ENCODE measurements around the gene TOB2. TPM values are rescaled to one million over a fixed set of nuclear protein-coding genes. Genes with fewer than 3 reads are reported as not detected.

The TOB2 gene
- polyA plus RNA-seq, 1 of the 3 experiments (the other 2 are of a cell fraction): 8.3 TPM

DNA sequence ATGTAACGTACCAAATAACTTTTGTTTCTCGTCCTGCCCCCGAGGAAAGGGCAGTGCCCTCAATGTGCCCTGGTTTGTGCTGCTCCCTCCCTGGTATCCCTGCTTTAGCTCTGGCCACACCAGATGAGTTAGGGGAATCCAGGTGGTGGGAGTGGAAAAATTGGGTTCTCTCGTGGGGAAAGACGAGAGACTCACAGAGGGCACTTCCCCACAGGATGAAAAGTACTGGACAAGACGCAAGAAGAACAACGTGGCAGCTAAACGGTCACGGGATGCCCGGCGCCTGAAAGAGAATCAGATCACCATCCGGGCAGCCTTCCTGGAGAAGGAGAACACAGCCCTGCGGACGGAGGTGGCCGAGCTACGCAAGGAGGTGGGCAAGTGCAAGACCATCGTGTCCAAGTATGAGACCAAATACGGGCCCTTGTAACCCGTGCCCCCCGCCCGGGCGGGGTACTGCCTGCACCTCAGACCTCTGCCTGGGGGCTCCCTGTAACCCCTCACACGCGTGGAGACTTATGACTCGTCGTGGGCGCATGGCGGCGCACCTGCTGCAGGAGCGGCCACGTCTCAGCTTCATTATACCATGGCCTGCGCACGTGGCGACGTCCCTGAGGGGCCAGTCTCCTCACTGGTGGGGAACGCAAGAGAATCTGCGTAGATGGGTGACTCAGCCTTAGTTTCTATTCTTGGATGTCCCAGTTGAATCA is 50.9 kb downstream of the TOB2 start:
- H3K27ac ChIP-seq (ENCODE audit: low read depth in 2 of 2, low read length in 1 of 2): no peak overlapping the region
- H2AFZ ChIP-seq (ENCODE audit: low read depth): no peak overlapping the region
- 97% methylated on average over 10 of the region's 37 CpGs for WGBS (ENCODE audit: low lambda C conversion rate)
- H3K4me3 ChIP-seq (ENCODE audit: low read depth in 2 of 2, low read length in 1 of 2): no peak overlapping the region
- TF ChIP-seq NFIC (IDR thresholded peaks at IDR 0.05; ENCODE audit: borderline replicate concordance) (no peak), SIN3A (IDR thresholded peaks at IDR 0.05; ENCODE audit: borderline replicate concordance, low read depth, low read length) (no peak), SMC3 (IDR thresholded peaks at IDR 0.05; ENCODE audit: low read depth, low read length) (no peak), EZH2phosphoT487 (IDR thresholded peaks at IDR 0.05; ENCODE audit: borderline replicate concordance, low read depth) (no peak), JUND (IDR thresholded peaks at IDR 0.05) (no peak), ELF1 (IDR thresholded peaks at IDR 0.05) (no peak), YY1 (IDR thresholded peaks at IDR 0.05; ENCODE audit: low read depth) (no peak)
- TF ChIP-seq, protein P1, sequence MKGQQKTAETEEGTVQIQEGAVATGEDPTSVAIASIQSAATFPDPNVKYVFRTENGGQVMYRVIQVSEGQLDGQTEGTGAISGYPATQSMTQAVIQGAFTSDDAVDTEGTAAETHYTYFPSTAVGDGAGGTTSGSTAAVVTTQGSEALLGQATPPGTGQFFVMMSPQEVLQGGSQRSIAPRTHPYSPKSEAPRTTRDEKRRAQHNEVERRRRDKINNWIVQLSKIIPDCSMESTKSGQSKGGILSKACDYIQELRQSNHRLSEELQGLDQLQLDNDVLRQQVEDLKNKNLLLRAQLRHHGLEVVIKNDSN (IDR thresholded peaks at IDR 0.05; ENCODE audit: borderline replicate concordance, low read depth): no peak
- TF ChIP-seq, protein P2, sequence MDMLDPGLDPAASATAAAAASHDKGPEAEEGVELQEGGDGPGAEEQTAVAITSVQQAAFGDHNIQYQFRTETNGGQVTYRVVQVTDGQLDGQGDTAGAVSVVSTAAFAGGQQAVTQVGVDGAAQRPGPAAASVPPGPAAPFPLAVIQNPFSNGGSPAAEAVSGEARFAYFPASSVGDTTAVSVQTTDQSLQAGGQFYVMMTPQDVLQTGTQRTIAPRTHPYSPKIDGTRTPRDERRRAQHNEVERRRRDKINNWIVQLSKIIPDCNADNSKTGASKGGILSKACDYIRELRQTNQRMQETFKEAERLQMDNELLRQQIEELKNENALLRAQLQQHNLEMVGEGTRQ (IDR thresholded peaks at IDR 0.05; ENCODE audit: borderline replicate concordance, low read depth, low read length): no peak
- TF ChIP-seq, protein P3, sequence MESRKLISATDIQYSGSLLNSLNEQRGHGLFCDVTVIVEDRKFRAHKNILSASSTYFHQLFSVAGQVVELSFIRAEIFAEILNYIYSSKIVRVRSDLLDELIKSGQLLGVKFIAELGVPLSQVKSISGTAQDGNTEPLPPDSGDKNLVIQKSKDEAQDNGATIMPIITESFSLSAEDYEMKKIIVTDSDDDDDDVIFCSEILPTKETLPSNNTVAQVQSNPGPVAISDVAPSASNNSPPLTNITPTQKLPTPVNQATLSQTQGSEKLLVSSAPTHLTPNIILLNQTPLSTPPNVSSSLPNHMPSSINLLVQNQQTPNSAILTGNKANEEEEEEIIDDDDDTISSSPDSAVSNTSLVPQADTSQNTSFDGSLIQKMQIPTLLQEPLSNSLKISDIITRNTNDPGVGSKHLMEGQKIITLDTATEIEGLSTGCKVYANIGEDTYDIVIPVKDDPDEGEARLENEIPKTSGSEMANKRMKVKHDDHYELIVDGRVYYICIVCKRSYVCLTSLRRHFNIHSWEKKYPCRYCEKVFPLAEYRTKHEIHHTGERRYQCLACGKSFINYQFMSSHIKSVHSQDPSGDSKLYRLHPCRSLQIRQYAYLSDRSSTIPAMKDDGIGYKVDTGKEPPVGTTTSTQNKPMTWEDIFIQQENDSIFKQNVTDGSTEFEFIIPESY (IDR thresholded peaks at IDR 0.05; ENCODE audit: borderline replicate concordance, low read depth): no peak
- TF ChIP-seq, protein P4, sequence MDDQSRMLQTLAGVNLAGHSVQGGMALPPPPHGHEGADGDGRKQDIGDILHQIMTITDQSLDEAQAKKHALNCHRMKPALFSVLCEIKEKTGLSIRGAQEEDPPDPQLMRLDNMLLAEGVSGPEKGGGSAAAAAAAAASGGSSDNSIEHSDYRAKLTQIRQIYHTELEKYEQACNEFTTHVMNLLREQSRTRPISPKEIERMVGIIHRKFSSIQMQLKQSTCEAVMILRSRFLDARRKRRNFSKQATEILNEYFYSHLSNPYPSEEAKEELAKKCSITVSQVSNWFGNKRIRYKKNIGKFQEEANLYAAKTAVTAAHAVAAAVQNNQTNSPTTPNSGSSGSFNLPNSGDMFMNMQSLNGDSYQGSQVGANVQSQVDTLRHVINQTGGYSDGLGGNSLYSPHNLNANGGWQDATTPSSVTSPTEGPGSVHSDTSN (IDR thresholded peaks at IDR 0.05): no peak
- H3K36me3 ChIP-seq (replicated peaks in 1 of 2; ENCODE audit: control insufficient read depth in 1 of 2, insufficient read depth in 2 of 2, low read length in 1 of 2): peaks cover 0 to 19% of the 10 kb centered on the region in 2 experiments
- H4K20me1 ChIP-seq (ENCODE audit: insufficient read depth): no peaks in the 10 kb centered on the region
- H3K4me1 ChIP-seq (ENCODE audit: control insufficient read depth in 1 of 2, insufficient read depth in 2 of 2, low read depth in 1 of 2, low read length in 1 of 2): peaks cover 0 to 8% of the 10 kb centered on the region in 2 experiments; a peak in 1 of 4 replicates
- no peak overlapping the region for H3K4me2 ChIP-seq
- ChIA-PET POLR2A (no interaction called here), CTCF (interaction anchor here (1.3 to 1.6 kb wide), 2 partner anchors 8 to 123 kb away, joined by 3 to 4 read pairs; no protein-coding TSS in a partner anchor)
- H3F3A ChIP-seq (replicated peaks; ENCODE audit: insufficient read depth): no peaks in the 10 kb centered on the region
- H3K79me2 ChIP-seq (ENCODE audit: insufficient read depth): no peaks in the 10 kb centered on the region
- no peak overlapping the region for H3K9ac ChIP-seq
- no peak for DNase-seq
- no peaks in the 10 kb centered on the region for H3K9me2 ChIP-seq
- H3K27me3 ChIP-seq (ENCODE audit: insufficient read depth): no peaks in the 10 kb centered on the region
- no peaks in the 10 kb centered on the region for H3K9me3 ChIP-seq

DNA sequence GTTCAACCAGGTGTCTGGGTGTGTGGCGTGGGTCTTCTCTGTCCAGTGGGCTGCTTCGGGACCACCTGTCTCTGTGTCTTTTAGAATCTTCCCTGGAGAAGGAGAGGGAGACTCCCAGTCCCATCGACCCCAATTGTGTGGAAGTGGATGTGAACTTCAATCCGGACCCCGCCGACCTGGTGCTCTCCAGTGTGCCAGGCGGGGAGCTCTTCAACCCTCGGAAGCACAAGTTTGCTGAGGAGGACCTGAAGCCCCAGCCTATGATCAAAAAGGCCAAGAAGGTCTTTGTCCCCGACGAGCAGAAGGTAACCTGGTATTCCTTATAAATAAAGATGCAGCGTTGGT is 52.6 kb downstream of the TOB2 start:
- no peak overlapping the region for H3K4me3 ChIP-seq (ENCODE audit: low read depth in 2 of 2, low read length in 1 of 2)
- no peaks in the 10 kb centered on the region for H3K79me2 ChIP-seq (ENCODE audit: insufficient read depth)
- no peaks in the 10 kb centered on the region for H4K20me1 ChIP-seq (ENCODE audit: insufficient read depth)
- H3K4me2 ChIP-seq: no peak overlapping the region
- POLR2A ChIA-PET: no interaction called here
- H2AFZ ChIP-seq (ENCODE audit: low read depth): no peak overlapping the region
- H3K27ac ChIP-seq (ENCODE audit: low read depth in 2 of 2, low read length in 1 of 2): peak overlapping the region in 1 of 2 experiments; percentile 76; a peak in 2 of 4 replicates
- H3K4me1 ChIP-seq (ENCODE audit: control insufficient read depth in 1 of 2, insufficient read depth in 2 of 2, low read depth in 1 of 2, low read length in 1 of 2): peaks cover 0 to 7% of the 10 kb centered on the region in 2 experiments; a peak in 1 of 4 replicates
- no peak for DNase-seq
- 76% methylated on average over 2 of the region's 11 CpGs for WGBS (ENCODE audit: low lambda C conversion rate)
- TF ChIP-seq MEF2A (IDR thresholded peaks at IDR 0.05; ENCODE audit: borderline replicate concordance, low read depth) (no peak), JUND (IDR thresholded peaks at IDR 0.05) (no peak), ELF1 (IDR thresholded peaks at IDR 0.05) (no peak), NRF1 (IDR thresholded peaks at IDR 0.05; ENCODE audit: low read depth, low read length) (no peak), TAF1 (IDR thresholded peaks at IDR 0.05; ENCODE audit: borderline replicate concordance, low read depth, low read length) (no peak), SMC3 (IDR thresholded peaks at IDR 0.05; ENCODE audit: low read depth, low read length) (no peak)
- TF ChIP-seq, protein P1 (IDR thresholded peaks at IDR 0.05; ENCODE audit: borderline replicate concordance, low read depth): no peak
- TF ChIP-seq, protein P5, sequence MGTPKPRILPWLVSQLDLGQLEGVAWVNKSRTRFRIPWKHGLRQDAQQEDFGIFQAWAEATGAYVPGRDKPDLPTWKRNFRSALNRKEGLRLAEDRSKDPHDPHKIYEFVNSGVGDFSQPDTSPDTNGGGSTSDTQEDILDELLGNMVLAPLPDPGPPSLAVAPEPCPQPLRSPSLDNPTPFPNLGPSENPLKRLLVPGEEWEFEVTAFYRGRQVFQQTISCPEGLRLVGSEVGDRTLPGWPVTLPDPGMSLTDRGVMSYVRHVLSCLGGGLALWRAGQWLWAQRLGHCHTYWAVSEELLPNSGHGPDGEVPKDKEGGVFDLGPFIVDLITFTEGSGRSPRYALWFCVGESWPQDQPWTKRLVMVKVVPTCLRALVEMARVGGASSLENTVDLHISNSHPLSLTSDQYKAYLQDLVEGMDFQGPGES (IDR thresholded peaks at IDR 0.05; ENCODE audit: low read depth, low read length): no peak
- no peaks in the 10 kb centered on the region for H3K9me3 ChIP-seq
- CTCF ChIA-PET: no interaction called here
- H3K36me3 ChIP-seq (replicated peaks in 1 of 2; ENCODE audit: control insufficient read depth in 1 of 2, insufficient read depth in 2 of 2, low read length in 1 of 2): peaks cover 0 to 19% of the 10 kb centered on the region in 2 experiments
- H3K9me2 ChIP-seq: no peaks in the 10 kb centered on the region
- H3K9ac ChIP-seq: no peak overlapping the region
- H3K27me3 ChIP-seq (ENCODE audit: insufficient read depth): no peaks in the 10 kb centered on the region
- H3F3A ChIP-seq (replicated peaks; ENCODE audit: insufficient read depth): no peaks in the 10 kb centered on the region
